Islet of Langerhans (tissue), 1 donor: ENCODE data around the gene COL19A1.
"Not testable (repeated sequence)": the region's sequence is repeated elsewhere in the genome, so short reads cannot be mapped to it uniquely, and the experiment has no call there.

Experiments used
- FAIRE-seq: peaks from one replicate; lab custom pipeline; 2011; peaks lifted over from hg19 to GRCh38; lab: Jason Lieb, UNC

The COL19A1 gene

GRCh38 chr6:69973138-69973537 lies 106.8 kb downstream of the COL19A1 start:
- no peak for FAIRE-seq

GRCh38 chr6:69973763-69974162 lies 107.4 kb downstream of the COL19A1 start:
- FAIRE-seq: no peak

GRCh38 chr6:69974193-69974592 lies 107.8 kb downstream of the COL19A1 start:
- FAIRE-seq: no peak

- no peak for FAIRE-seq
Observed at GRCh38 chr6:69976591-69977090, 110.3 kb downstream of the COL19A1 start.

DNA sequence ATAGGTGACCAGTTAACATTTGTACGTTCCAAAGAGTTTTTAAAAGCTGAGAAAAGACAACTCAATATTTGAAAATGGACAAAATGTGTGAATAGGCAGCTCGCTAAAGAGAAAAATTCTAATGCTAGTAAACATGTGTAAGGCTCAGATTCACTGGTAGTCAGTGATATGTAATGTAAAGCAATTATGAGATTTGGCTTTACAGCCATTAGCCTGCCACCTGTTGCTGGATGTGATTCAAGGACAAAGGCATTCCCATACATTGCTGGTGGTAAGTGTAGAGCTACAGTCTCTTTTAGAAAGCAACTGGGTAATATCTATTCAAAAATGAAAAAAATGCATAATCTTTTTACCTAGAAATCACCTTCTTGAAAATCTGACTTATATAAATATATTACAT lies 114.3 kb downstream of the COL19A1 start:
- FAIRE-seq: no peak

DNA sequence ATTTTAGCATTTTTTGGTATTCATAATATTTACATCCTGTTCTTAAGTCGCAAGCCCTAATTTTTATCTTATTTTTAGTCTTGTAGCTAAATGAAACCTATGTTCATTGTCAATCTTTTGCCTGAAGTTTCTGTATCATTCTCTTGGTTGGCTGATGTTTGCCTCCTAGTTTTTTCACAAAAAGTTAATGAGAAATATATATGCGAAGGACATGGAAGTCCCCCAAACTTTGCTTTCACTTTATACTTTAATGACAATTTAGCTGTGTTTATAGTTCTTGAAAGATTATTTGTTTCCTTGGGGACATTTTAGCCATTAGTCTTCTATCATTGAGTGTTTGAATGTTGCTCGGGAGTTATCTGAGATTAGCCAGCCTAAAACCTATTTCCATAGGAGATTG lies 118.2 kb downstream of the COL19A1 start:
- no peak for FAIRE-seq

DNA sequence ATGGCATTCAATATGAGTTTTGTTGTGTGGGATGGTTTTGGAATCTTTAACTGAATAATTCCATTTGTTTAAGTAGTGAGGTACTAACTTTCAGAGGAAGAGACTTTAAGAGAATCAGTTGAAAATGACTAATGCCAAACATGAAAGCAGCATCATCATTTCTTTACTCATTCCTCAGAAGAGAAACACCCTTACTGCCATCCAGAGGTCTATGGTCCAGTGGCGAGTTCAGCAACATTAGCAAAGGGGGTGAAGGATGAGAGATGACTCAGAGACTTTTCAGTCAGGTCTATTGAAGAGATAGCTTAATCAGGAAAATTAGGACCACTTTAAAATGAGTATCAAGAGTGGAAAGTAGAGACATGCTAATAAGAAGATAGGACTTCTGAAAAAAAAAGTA lies 118.8 kb downstream of the COL19A1 start:
- FAIRE-seq: no peak

- FAIRE-seq: no peak
Observed at GRCh38 chr6:69987550-69987949, 121.2 kb downstream of the COL19A1 start.

- no peak for FAIRE-seq
Observed at GRCh38 chr6:69988458-69989126, 122.2 kb downstream of the COL19A1 start.

GRCh38 chr6:69994251-69994650 lies 127.9 kb downstream of the COL19A1 start:
- FAIRE-seq: no peak

DNA sequence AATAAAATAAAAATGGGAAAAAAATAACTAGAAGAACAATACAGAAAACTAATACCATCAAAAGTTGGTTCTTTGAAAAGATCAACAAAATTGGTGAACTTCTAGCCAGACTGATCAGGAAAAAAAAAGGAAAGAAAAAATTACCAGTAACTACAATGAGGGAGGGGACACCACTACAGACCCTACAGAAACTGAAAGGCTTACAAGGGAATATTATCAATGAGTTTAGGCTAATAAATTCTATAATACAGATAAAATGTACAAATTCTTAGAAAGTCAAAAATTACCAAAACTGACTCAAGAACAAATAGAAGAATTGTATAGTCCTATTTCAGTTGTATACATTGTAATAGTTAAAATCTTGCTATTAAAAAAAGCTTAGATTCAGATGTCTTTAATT lies 141.8 kb downstream of the COL19A1 start:
- no peak for FAIRE-seq

DNA sequence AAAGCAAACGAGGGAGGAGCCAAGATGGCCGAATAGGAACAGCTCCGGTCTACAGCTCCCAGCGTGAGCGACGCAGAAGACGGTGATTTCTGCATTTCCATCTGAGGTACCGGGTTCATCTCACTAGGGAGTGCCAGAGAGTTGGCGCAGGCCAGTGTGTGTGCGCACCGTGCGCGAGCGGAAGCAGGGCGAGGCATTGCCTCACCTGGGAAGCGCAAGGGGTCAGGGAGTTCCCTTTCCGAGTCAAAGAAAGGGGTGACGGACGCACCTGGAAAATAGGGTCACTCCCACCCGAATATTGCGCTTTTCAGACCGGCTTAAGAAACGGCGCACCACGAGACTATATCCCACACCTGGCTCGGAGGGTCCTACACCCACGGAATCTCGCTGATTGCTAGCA lies 144.0 kb downstream of the COL19A1 start:
- FAIRE-seq: not testable (repeated sequence)

GRCh38 chr6:70023201-70023600 lies 156.8 kb downstream of the COL19A1 start:
- not testable (repeated sequence) for FAIRE-seq

DNA sequence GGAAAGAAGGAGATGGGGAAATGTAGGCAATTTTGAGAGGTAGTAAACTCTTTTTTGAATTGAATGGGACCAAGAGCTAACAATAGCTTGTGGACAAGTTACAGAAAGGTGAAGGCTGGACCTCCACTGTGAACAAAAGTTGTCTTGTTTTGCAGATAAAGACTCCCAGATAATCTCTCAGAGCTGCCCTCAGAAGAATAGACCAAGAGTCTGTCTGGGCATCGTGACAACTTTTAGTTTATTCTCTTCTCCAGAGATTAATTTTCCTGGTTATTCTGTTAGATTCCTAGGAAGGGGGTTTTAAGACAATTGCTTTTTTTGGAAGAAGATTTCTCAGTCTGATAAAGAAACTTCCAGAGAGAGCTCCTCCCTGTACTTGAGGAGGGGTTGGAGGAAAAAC lies 161.9 kb downstream of the COL19A1 start:
- no peak for FAIRE-seq

DNA sequence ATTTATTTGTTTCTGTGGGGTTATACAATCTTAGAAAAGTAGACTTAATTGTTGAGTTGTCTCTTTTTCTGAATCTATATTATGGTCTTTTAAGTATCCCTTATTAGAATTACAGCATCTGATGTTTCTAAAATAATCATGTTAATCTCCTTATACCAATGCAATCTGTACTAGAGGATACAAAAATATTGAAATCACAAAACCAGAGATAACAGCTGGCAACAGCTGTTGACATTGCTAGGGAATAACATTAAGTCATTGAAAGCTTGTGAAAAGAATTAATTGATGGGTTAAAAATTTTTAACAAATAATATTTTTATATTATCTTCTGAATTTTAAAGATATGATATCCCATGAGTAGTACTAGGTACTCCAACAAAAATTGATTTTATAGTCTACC lies 162.6 kb downstream of the COL19A1 start:
- FAIRE-seq: no peak

DNA sequence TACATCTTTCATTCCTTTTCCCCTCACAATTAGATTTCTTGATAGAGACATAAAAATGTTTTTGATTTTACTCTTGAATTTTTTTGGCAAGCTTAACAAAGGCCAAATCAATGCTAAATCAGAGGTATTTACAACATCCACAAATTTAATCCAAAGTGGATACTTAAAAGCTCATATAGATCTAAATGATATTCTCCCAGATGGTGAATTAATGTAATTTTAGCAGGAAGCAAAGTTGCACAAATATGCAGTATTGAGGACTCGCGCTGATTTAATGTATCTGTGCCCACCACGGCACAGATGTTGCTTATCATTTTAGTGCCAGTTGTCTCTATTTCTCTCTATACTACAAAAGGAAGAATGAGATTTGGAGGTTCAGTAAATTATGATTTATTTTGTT lies 167.4 kb downstream of the COL19A1 start:
- FAIRE-seq: no peak

GRCh38 chr6:70037445-70037844 lies 171.1 kb downstream of the COL19A1 start:
- FAIRE-seq: no peak

DNA sequence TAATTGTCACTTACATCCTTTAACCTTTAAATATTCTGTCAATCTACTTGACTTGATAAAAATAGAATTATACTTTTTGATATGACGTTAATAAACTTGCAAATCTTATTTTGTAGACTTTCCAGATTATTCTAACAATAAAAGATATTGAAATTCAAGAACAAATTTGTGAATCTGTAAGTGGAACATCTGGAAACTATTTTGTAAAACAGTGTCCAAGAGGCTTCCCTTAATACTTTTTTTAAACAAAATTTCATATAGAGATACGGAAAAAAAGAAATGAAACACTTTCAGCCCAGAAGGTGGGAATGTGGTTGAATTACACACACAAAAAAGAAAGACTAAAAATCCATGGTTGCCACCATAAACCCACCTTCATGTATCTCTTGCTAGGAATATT lies 174.4 kb downstream of the COL19A1 start:
- FAIRE-seq: no peak

- FAIRE-seq: no peak
Observed at GRCh38 chr6:70041411-70041810, 175.1 kb downstream of the COL19A1 start.

DNA sequence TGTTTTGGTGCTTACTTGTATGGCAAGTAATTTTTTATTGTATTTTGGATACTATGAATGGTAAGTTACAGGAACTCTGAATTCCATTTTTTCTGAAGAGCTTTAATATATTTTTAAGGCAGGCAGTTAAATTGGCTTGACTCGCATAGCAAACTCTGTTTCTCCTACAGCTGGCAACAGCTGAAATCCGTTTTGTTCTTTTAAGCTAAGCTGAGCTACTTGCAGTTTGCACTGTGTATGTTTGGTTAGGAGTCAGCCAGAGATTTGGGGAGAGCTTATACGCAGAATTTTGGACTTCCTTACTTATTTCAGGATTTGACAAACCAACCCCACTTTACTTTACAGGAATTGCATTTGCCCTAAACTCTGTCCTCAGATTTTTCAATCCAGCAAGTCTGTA lies 179.1 kb downstream of the COL19A1 start:
- FAIRE-seq: no peak

GRCh38 chr6:70051197-70052124 lies 185.1 kb downstream of the COL19A1 start:
- no peak for FAIRE-seq

- peak; percentile 70 for FAIRE-seq
Observed at GRCh38 chr6:70059039-70059719, 192.8 kb downstream of the COL19A1 start.

GRCh38 chr6:70060680-70061079 lies 194.3 kb downstream of the COL19A1 start:
- FAIRE-seq: no peak
